ENCODE measurements around the gene CSK.

Gene CSK

DNA sequence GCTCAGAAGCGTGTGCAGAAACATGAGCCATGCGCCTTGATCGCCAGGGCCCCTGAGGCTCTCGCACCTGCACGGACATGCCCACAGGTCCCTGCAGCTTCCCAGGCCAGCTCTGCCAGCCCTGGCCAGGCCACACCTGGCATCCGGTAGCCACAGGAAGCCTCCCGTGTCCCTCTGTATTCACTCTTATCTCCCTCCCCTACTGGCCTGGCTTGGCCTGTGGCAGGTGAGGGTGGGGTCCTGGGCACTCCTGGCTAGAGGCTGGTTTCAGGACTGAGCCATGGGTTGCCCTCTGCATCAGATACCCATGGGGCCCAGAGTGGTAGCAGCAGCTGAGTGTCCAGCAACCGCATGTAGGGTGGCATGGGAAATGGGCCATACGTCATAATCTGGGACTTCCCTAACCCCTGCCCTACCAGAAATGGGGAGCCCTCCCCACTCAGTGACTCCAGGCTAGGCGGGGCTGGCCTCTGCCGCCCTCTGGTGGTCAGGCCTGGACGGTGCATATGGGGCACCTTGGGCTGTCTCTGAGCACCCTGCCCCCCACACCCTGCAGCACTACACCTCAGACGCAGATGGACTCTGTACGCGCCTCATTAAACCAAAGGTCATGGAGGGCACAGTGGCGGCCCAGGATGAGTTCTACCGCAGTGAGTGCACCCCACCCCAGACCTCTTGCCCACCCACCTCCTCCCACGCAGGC lies 18.1 kb downstream of the CSK start:
- WGBS (ENCODE audit: extremely low coverage, insufficient coverage, insufficient read length), result no CpG with 5 or more reads among the region's 18 CpGs
- no peak overlapping the region for H2AK5ac ChIP-seq (ENCODE audit: low read length)

DNA sequence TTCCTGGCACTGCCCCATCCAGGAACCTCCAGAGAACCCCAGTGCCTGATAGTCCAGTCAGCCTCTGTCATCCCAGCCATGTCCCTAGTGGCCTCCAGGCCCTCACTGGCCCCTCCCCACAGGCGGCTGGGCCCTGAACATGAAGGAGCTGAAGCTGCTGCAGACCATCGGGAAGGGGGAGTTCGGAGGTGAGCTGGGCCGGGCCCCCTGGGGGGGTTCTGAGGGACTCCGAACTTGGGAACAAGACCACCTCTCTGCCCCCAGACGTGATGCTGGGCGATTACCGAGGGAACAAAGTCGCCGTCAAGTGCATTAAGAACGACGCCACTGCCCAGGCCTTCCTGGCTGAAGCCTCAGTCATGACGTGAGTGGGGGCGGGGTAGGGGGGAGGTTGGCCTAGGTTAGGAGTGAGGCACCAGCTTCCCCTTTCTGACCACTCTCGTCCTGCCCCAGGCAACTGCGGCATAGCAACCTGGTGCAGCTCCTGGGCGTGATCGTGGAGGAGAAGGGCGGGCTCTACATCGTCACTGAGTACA lies 18.7 kb downstream of the CSK start:
- Histone ChIP-seq H3K9ac (ENCODE audit: low read length) (no peak overlapping the region), H2BK5ac (ENCODE audit: low read depth, low read length, poor library complexity) (no peak overlapping the region), H3K9me3 (ENCODE audit: insufficient read depth, low read depth, low read length) (no peaks in the 10 kb centered on the region), H2BK120ac (ENCODE audit: insufficient read depth, low read length, poor library complexity) (no peak overlapping the region), H3K36me3 (ENCODE audit: control insufficient read depth in 1 of 2, insufficient read depth in 2 of 2, low read length in 2 of 2) (peaks cover 51 to 60% of the 10 kb centered on the region in 2 experiments), H3K23ac (ENCODE audit: low read length) (no peak overlapping the region), H3K27ac (ENCODE audit: low read depth, low read length) (no peak overlapping the region), H4K91ac (ENCODE audit: low read depth, low read length) (no peak overlapping the region), H2AFZ (ENCODE audit: insufficient read depth, low read length, poor library complexity) (no peak overlapping the region), H3K27me3 (ENCODE audit: insufficient read depth, low read length) (no peaks in the 10 kb centered on the region), H3K4me3 (ENCODE audit: low read depth, low read length) (no peak overlapping the region), H3K14ac (ENCODE audit: low read length) (no peak overlapping the region), H3K4me1 (ENCODE audit: control insufficient read depth in 1 of 2, insufficient read depth in 2 of 2, low read length in 2 of 2) (no peaks in the 10 kb centered on the region), H3K18ac (ENCODE audit: low read length) (no peak overlapping the region), H4K8ac (ENCODE audit: low read depth, low read length) (no peak overlapping the region), H3K4me2 (ENCODE audit: low read length) (no peak overlapping the region), H3K79me1 (ENCODE audit: low read length) (no peaks in the 10 kb centered on the region), H3K79me2 (ENCODE audit: control insufficient read depth, insufficient read depth, low read length, poor library complexity) (no peaks in the 10 kb centered on the region), H3K4ac (ENCODE audit: low read depth, low read length) (no peak overlapping the region), H2AK5ac (ENCODE audit: low read length) (no peak overlapping the region), H2BK12ac (ENCODE audit: low read length) (no peak overlapping the region), H4K12ac (ENCODE audit: low read depth, low read length) (no peak overlapping the region)
- no peak for DNase-seq
- no CpG with 5 or more reads among the region's 20 CpGs for WGBS (ENCODE audit: extremely low coverage, insufficient coverage, insufficient read length)

More for the DNA sequence above, 18.1 kb downstream of the CSK start:
- Histone ChIP-seq H4K12ac (ENCODE audit: low read depth, low read length) (no peak overlapping the region), H3K4me1 (ENCODE audit: control insufficient read depth in 1 of 2, insufficient read depth in 2 of 2, low read length in 2 of 2) (no peaks in the 10 kb centered on the region), H3K23ac (ENCODE audit: low read length) (no peak overlapping the region), H3K36me3 (ENCODE audit: control insufficient read depth in 1 of 2, insufficient read depth in 2 of 2, low read length in 2 of 2) (peaks cover 52 to 60% of the 10 kb centered on the region in 2 experiments), H2BK5ac (ENCODE audit: low read depth, low read length, poor library complexity) (no peak overlapping the region), H4K8ac (ENCODE audit: low read depth, low read length) (no peak overlapping the region), H4K91ac (ENCODE audit: low read depth, low read length) (no peak overlapping the region), H2BK120ac (ENCODE audit: insufficient read depth, low read length, poor library complexity) (no peak overlapping the region), H3K4me2 (ENCODE audit: low read length) (no peak overlapping the region), H2BK12ac (ENCODE audit: low read length) (no peak overlapping the region), H3K27me3 (ENCODE audit: insufficient read depth, low read length) (no peaks in the 10 kb centered on the region), H3K18ac (ENCODE audit: low read length) (no peak overlapping the region), H2AFZ (ENCODE audit: insufficient read depth, low read length, poor library complexity) (no peak overlapping the region), H3K79me2 (ENCODE audit: control insufficient read depth, insufficient read depth, low read length, poor library complexity) (no peaks in the 10 kb centered on the region), H3K9ac (ENCODE audit: low read length) (no peak overlapping the region), H3K4me3 (ENCODE audit: low read depth, low read length) (no peak overlapping the region), H3K4ac (ENCODE audit: low read depth, low read length) (no peak overlapping the region), H3K79me1 (ENCODE audit: low read length) (no peaks in the 10 kb centered on the region), H3K27ac (ENCODE audit: low read depth, low read length) (no peak overlapping the region), H3K14ac (ENCODE audit: low read length) (no peak overlapping the region), H3K9me3 (ENCODE audit: insufficient read depth, low read depth, low read length) (no peaks in the 10 kb centered on the region)
- DNase-seq, result peak; percentile 60 to 71

DNA sequence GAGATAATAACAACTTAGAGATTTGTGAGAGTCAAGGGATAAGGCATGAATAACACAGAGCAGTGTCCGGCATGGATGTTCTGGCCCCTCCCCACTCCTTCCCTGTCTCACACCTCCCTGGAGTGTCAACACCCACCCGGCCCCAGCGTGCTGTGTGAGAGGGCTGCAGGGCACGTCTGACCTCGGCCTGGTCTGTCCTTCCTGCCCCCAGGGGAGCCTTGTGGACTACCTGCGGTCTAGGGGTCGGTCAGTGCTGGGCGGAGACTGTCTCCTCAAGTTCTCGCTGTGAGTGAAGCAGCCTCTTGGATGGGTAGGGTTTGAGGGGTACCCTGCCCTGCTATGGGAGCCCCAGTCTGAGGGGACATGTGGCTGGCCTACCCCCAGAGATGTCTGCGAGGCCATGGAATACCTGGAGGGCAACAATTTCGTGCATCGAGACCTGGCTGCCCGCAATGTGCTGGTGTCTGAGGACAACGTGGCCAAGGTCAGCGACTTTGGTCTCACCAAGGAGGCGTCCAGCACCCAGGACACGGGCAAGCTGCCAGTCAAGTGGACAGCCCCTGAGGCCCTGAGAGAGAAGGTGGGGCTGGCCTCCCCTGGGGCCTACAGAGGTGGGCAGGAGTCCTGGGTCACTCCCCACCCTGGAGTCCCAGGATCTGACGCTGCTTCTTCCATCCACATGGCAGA lies 19.6 kb downstream of the CSK start:
- no peak for DNase-seq
- WGBS (ENCODE audit: extremely low coverage, insufficient coverage, insufficient read length), result no CpG with 5 or more reads among the region's 18 CpGs
- Histone ChIP-seq H2BK12ac (ENCODE audit: low read length) (no peak overlapping the region), H3K27ac (ENCODE audit: low read depth, low read length) (no peak overlapping the region), H3K4me1 (ENCODE audit: control insufficient read depth in 1 of 2, insufficient read depth in 2 of 2, low read length in 2 of 2) (no peaks in the 10 kb centered on the region), H3K4me2 (ENCODE audit: low read length) (no peak overlapping the region), H3K27me3 (ENCODE audit: insufficient read depth, low read length) (no peaks in the 10 kb centered on the region), H4K12ac (ENCODE audit: low read depth, low read length) (no peak overlapping the region), H3K18ac (ENCODE audit: low read length) (no peak overlapping the region), H3K4me3 (ENCODE audit: low read depth, low read length) (no peak overlapping the region), H3K79me1 (ENCODE audit: low read length) (no peaks in the 10 kb centered on the region), H4K8ac (ENCODE audit: low read depth, low read length) (no peak overlapping the region), H4K91ac (ENCODE audit: low read depth, low read length) (no peak overlapping the region), H3K14ac (ENCODE audit: low read length) (no peak overlapping the region), H3K9ac (ENCODE audit: low read length) (no peak overlapping the region), H2AFZ (ENCODE audit: insufficient read depth, low read length, poor library complexity) (no peak overlapping the region), H3K4ac (ENCODE audit: low read depth, low read length) (no peak overlapping the region), H2AK5ac (ENCODE audit: low read length) (no peak overlapping the region), H3K36me3 (ENCODE audit: control insufficient read depth in 1 of 2, insufficient read depth in 2 of 2, low read length in 2 of 2) (peaks cover 51 to 60% of the 10 kb centered on the region in 2 experiments), H3K23ac (ENCODE audit: low read length) (no peak overlapping the region), H2BK5ac (ENCODE audit: low read depth, low read length, poor library complexity) (no peak overlapping the region), H3K79me2 (ENCODE audit: control insufficient read depth, insufficient read depth, low read length, poor library complexity) (no peaks in the 10 kb centered on the region), H3K9me3 (ENCODE audit: insufficient read depth, low read depth, low read length) (no peaks in the 10 kb centered on the region), H2BK120ac (ENCODE audit: insufficient read depth, low read length, poor library complexity) (no peak overlapping the region)

DNA sequence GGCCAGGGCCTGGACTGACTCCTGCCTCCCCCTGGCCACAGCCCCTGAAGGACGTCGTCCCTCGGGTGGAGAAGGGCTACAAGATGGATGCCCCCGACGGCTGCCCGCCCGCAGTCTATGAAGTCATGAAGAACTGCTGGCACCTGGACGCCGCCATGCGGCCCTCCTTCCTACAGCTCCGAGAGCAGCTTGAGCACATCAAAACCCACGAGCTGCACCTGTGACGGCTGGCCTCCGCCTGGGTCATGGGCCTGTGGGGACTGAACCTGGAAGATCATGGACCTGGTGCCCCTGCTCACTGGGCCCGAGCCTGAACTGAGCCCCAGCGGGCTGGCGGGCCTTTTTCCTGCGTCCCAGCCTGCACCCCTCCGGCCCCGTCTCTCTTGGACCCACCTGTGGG lies 20.4 kb downstream of the CSK start:
- no peak overlapping the region for H2AK5ac ChIP-seq (ENCODE audit: low read length)

More for the DNA sequence above, 20.4 kb downstream of the CSK start:
- Histone ChIP-seq H3K79me2 (ENCODE audit: control insufficient read depth, insufficient read depth, low read length, poor library complexity) (no peaks in the 10 kb centered on the region), H2BK12ac (ENCODE audit: low read length) (no peak overlapping the region), H3K4ac (ENCODE audit: low read depth, low read length) (no peak overlapping the region), H3K18ac (ENCODE audit: low read length) (no peak overlapping the region), H4K91ac (ENCODE audit: low read depth, low read length) (no peak overlapping the region), H3K9ac (ENCODE audit: low read length) (no peak overlapping the region), H2BK120ac (ENCODE audit: insufficient read depth, low read length, poor library complexity) (no peak overlapping the region), H3K14ac (ENCODE audit: low read length) (no peak overlapping the region), H3K27me3 (ENCODE audit: insufficient read depth, low read length) (no peaks in the 10 kb centered on the region), H4K12ac (ENCODE audit: low read depth, low read length) (no peak overlapping the region), H3K36me3 (ENCODE audit: control insufficient read depth in 1 of 2, insufficient read depth in 2 of 2, low read length in 2 of 2) (peaks cover 51 to 60% of the 10 kb centered on the region in 2 experiments), H3K79me1 (ENCODE audit: low read length) (no peaks in the 10 kb centered on the region), H3K27ac (ENCODE audit: low read depth, low read length) (no peak overlapping the region), H2AFZ (ENCODE audit: insufficient read depth, low read length, poor library complexity) (no peak overlapping the region), H3K9me3 (ENCODE audit: insufficient read depth, low read depth, low read length) (no peaks in the 10 kb centered on the region), H4K8ac (ENCODE audit: low read depth, low read length) (no peak overlapping the region), H3K4me2 (ENCODE audit: low read length) (no peak overlapping the region), H2BK5ac (ENCODE audit: low read depth, low read length, poor library complexity) (no peak overlapping the region), H3K23ac (ENCODE audit: low read length) (no peak overlapping the region), H3K4me3 (ENCODE audit: low read depth, low read length) (no peak overlapping the region), H3K4me1 (ENCODE audit: control insufficient read depth in 1 of 2, insufficient read depth in 2 of 2, low read length in 2 of 2) (no peaks in the 10 kb centered on the region)
- no peak for DNase-seq
- WGBS (ENCODE audit: extremely low coverage, insufficient coverage, insufficient read length), result no CpG with 5 or more reads among the region's 20 CpGs

Measured in trophoblast cell (in vitro differentiated cells and primary cell).